Measurements from ENCODE around the gene AGBL4.
A peak's percentile ranks its signal among the peaks of the same experiment; 100 is the strongest.

Gene AGBL4

DNA sequence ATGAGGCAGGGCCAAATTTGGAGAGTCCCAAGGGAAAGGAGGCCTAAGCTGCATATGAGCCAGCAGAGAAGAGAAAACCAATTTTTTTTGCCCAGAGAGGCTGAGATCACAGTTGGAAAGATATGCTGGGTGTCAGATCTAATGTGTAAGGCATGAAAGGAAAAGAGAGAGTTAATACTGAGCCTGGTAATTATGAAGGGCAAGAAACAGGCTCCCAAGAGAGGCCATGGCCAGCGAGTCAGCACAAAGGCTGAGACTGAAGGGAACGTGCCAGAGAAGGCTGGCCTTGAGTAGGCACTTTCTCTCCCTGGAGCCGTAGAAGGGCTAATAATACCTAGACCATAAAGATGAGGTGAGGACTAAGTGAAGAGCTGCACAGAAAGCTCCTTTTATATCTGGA, 1215.3 kb downstream of the AGBL4 start:
- DNase-seq = no peak

DNA sequence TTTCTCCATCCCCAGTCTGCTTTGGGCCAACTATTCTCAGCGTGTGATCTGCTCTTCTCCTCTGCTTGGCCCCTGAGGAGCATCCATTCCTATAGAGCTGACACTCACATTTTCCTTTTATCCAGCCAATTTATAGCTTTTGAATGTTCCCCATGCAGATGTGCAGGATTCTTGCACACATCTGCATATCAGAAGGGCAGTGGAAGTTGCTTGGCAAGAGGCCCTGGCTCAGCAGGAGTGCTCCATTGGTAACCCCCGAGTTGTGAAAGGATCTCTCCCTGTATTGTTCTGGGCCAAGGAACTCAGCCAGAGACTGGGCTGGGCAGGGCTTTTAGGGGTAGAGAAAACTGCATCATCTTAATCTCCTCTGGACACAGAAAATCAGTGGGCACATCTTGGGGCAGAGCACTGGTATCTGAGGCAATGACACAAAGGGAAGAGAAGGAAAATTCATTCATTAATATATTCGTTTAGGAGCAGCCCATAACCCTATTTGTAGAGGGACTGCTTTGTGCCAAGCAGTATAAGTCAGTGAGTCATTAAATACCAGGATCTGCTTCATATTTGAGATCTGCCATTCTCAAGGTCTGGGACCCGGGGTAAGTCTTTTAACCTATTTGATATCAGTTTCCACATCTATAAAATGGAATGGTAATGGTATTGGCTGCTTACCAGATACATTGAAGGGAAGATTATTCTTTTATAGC, 1216.0 kb downstream of the AGBL4 start:
- DNase-seq = no peak

DNA sequence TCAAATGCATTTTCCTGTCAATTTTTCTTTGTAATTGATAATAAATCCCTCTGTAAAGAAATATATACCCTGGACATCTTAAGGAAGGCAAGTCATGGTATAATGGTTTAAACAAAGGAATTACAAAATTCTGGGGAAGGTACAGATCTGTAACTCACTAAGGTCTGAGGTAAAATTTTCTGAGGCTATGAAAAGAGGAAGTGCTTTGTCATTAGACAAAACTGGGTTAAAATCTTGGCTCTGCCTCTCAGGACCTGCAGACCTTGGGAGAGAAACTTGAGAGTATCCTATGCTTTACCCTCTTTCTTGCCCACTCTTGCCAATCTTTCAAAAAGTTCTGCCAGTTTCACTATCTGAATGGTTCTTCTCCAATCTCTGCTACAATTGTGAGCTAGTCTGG, 1220.3 kb downstream of the AGBL4 start:
- no peak for DNase-seq

DNA sequence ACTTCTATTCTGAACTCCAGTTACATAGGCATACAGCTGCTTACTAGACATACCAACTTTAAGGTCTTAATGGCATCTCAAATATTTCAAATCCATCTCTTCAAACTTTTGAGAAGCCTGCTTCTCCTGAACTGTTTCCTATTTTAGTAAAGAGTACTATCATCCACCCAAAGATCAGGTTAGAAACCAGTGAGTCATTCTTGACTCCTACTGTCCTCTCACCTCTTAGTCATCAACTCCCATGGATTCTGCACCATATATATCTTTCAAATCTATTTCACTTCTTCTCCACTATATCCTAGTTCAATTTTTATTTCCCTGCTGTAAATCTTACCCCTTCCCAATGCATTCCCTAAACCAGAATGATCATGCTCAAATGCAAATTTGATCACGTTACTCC, 1228.9 kb downstream of the AGBL4 start:
- no peak for DNase-seq

DNA sequence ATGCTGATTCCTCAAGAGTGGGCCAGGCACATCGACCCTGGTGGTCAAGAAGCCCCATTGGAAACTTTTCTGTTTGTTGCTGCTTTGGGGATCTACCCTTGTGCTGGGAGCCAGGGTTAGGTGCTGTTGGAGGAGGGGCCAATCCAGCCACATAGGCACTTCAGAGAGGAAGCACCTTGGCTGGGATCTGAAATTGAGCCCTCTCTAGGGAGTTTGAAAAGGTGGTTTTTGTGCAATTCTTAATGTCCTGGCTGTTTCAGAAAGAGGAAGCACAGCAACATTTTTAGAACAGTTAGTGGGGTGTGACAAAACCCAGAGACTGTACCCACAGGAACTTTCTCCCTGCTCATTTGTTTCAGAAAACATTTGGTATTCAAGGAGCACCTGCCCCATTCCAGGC, 1229.9 kb downstream of the AGBL4 start:
- DNase-seq = no peak

DNA sequence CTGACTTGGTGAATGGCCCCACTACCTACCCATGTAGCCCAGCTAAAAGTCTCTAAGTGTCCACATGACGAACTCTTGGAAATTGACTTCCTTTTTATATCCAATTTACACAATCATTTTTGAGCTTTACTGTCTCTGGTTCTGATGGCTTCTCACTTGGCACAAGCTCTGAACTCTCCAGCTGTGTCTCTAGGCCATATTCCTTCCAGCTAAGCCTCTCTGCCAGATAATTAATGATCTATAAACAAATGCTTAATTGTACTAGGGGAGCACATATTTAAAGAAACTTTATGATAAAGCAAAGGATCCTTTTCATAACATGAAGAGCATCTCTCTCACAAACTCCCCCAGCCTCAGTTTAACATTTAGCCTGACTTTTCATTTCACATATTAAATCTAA, 1230.8 kb downstream of the AGBL4 start:
- DNase-seq = no peak

DNA sequence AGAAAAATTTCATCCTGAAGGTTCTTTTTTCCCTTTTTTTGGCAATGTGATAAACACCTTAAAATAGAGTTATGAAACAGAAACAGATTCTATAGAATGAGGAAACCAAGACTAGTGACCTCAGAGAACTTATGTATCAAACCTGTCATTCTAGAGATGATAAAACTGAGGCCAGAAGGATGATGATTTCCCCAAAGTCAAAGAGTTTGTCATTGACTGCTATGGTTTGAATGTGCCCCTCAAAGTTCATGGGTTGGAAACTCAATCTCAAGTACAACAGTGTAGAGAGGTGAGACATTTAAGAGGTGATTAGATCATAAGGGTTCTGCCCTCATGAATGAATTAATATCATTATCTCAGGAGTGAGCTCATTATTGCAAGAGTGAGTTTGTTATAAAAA, 1233.4 kb downstream of the AGBL4 start:
- no peak for DNase-seq

DNA sequence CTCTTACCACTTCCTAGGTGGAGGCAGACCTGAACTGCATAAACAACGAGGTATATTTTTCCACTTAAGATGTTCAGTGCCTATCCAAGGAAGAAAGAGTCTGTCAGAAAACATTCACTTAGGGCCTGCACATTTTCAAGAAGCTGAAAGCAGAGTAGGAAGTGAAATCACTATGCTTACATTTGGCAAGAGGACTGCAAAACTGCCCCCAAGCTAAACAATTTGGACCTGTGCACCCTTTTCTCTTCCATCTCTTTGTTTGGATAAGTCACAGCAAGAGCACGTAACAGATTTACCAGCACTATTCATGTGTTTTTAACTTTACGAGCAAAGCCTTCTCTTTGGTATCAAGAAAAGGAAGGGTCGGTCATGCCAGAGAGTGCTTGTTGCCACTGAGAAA, 1233.9 kb downstream of the AGBL4 start:
- no peak for DNase-seq

DNA sequence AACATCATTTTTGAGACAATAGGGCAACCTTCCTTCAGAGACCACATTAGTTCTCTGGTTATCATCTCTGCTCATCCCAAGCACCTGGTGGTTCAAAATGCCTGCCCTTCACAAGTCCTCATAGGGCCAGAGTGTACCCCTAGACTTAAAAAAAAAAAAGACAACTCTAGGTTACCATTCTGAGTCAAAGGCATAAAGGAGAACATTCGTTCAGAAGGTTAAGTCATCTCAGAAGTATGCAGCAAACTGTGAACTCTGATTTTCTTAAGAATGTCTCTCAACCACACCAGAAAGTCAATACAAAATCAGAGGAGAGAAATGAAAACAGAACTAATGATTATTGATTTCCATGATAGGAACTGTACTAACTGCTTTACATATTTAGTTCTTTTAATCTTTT, 1237.9 kb downstream of the AGBL4 start:
- no peak for DNase-seq

DNA sequence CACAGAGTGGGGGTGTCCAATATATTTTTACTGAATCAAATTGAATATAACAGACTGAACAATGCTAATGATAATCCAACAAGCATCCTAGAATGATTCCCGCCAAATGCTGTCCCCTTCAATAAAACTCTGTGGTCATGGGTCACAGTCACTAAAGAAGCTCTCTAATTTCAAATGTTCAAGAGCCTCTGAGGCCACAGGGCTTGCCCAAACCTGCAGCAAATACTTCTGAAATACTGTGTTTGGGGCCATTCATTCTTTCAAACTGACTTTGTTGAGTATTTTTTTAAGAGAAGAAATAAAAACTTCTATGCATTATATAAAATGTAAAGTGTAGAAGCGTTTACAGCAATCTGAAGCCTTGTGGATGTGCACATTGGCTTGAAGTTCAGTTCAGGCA, 1239.5 kb downstream of the AGBL4 start:
- no peak for DNase-seq

DNA sequence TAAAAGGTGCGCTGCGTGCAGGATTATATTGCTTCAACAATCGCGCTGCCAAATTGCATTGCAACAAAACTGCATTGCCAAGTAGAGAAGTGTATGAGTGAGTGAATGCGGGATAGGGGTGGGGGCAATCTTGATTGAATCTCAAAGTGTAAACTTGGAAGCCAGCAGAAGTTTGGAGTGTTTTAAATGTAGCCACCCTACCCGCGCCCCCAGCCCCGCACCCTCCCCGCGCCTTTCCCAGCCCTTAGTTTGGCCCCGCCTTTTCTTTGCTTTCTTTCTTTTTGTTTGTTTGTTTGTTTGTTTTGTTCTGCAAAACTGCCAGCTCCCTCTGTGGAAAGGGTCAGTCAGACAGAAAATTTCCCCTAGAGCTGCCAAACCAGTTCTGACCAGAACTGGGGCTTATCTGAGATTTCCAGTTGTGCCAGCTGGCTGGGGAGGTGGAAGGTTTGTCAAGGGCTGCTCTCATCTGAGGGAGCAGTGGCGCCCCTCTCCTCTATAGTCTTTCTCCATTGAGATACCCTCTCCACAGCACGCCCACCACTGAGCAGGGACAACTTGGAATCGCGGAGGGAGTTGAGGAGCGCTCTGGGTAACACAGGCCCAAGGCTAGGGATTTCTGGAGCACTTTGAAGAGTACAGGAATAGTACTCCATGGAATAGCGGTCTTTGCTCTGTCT, 1246.4 kb downstream of the AGBL4 start:
- peak; percentile 23 for DNase-seq

DNA sequence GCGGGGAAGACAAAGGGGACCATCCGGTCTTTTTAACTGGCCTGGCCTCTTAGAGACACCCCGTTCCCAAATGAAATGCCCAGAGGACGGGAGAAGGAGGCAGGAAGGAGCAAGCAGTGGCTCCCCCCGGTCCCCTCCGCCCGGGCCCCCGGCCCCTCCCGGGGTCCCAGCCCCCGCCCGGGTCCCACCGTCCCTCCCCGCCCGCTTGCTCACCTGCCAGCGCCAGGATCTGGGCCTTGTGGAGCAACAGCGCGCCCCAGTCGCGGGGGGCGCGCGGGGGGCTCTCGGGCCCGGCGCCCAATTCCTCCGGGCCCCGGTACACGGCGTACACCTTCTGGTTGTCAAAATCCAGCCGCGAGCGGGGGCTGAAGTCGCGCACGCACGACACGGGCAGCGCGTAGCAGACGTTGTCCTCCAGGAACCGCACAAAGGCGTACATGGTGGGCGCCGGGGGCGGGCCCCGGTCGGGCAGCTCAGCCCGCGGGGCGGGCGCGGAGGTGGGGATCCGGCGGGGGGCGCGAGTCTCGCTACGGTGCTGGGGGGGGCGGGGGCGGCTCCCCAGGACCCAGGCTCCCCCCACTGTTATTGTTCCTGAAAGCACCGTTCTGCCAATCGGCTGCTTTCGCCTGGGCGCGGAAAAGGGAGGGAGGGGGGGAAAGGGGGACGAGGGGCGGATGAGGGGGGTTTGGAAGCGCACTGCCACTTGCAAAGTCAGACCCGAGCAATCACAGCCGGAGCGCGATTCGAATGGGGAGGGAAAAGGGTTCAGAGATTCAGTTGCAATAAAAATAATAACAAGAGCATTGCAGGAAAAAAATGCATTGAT, 1247.1 kb downstream of the AGBL4 start, which contains the start of gene BEND5:
Gene BEND5, minus strand, starts transcription at position 499 of the 826 bp plus-strand sequence. Its CDS starts 60 bp downstream, at position 439.
- peak; percentile 82 for DNase-seq

DNA sequence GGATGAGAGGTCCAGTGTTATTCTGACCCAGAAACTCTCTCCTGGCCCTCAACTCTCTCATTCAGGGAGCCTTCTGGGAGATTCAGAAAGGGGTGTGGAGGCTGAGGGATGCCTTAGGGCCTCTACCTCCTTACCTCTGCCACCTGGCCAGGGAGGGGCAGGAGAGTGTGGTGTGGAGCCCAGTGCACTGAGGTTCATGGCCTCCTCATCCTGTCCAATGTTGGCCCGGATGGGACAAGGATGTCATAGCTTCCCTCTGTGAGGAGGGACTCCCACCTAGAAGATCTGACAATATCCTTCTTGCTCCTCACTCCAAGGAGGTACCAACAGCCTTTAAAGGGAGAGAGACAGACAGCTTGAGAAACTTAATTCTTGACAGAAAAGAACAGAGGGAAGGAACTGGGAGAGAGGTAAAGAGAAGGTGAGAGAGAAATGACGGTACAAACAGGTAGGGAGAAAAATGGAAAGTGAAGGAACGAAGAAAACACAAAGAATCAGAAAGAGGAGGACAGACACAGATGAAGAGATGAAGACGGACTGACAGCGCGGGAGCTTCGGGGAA, 1247.8 kb downstream of the AGBL4 start:
- no peak for DNase-seq

DNA sequence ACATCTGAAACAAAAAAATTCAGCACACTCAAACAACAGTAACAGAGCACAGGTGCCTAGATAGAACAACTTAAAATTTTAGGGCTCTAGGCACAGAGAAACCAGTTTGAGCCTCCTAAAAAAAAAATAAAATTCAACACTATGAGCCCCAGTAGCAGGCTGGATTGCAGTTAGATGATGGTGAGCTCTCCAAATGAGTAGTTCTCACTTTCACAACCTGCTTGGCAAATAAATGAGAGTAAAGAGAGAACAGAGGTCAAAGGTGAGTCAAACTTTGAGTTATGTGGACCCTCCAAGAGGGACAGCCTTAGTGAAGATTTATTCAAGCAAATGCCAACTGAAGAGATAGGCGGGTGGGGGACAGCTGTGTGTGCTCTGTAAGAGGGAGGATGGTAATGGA, 1250.6 kb downstream of the AGBL4 start:
- DNase-seq = no peak

DNA sequence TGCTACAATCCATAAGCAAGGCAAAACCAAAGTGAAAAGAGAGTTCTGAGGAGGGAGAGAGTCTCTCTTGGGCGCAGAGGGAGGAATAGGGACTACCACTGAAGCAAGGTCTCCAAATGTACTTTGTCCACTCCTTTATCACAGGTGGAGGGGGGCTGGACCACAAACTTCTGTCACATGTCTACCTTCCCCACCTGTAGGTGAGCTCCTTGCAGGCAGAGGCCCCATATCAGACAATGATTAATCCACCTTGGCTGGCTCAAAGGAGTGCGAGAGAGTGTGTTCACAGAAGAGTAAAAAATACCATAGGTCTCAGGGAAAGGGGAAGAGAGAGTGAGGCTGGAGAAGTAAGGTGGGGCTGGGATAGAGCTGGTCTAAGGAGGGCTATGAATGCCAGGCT, 1251.5 kb downstream of the AGBL4 start:
- DNase-seq = no peak

DNA sequence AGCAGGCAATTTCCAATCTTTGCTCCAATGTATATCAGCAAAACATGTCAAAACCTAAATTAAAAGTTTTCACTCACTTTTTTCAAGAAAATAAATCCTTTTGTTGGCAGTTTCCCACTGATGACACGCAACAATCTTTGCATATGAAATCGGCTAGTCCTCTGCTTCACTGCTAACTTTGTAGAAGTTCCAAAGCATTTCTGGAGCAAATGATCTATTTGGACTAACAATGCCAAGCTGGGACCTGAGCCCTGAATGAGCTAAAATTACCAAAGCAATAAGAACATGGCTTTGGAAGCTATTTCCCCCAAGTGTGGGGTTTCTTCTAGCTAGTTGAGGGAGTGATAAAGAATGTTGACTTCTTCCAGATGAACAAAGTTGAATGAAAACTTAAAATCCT, 1252.2 kb downstream of the AGBL4 start:
- no peak for DNase-seq

DNA sequence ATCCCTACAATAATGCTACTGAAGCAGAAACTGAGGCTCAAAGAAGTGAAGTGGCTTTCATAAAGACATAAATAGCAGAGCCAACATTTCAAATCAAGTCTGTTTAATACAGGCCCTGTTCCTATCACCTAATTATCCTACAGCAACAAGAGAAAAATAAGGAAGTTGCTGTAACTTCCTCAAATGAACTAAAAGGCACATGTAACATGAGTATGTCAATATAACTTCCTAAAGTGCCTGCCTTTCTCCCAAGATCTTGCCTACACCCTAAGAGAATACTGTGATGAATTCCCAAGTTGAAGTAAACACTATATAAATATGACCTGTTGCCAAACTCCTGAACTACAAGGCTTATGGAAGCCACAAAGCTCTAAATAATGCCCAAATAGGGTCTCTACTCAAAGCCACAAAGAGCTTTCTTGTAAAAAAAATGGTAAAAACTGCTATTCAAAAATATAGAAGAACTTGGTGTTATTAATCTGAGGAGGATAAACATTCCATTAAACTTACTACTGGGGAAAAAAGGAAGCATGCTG, 1255.7 kb downstream of the AGBL4 start:
- DNase-seq = no peak

DNA sequence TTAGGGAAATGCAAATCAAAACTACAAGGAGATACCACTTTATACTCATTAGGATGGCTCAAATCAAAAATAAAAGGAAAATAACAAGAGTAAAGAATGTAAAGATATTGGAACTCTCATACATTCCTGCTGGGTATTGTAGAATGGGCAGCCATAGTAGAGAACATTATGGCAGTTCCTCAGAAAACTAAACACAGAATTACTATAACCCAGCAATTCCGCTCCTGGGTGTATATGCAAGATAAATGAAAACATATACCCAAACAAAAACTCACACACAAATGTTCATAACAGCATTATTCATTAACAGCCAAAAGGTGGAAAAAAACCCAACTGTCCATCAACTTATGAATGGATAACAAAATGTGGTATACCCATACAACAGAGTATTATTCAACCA, 1258.4 kb downstream of the AGBL4 start:
- DNase-seq = no peak

DNA sequence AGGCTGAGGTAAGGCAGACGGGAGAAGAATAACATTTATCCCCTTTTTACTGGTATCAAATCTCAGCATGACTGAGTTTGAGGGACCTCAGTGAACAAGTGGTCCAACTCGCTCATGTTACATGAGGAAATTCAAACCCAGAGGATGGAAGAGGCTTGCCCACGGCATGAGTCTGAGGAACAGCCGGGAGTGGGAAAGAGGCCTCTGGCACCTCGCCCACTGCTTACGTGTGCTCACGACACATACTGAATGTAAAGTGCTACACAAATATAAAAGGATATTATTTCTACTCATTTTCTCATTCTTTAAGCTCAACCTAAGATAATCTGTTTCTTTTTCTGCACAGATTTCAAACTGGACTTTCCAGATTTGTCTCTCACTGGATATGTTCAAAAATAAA, 1261.8 kb downstream of the AGBL4 start:
- no peak for DNase-seq

DNA sequence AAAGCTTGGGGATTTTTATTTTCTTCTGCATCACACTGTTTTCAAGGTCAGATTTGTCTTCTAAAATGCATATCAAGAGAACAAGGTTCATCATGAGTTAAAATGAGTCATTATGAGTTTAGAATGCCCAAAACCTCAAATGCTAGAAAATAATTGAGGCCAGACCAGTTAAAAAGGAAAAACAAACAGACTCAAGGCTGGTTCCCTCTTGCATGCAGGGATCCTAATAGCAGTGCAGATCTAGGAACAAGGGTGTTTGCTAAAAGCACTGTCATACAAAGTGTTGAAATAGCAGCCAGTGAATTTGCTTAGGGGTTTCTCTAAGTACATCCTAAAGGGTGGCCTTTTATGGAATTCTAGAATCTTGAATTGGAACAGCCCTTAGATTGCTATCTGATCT, 1262.3 kb downstream of the AGBL4 start:
- DNase-seq = no peak

DNA sequence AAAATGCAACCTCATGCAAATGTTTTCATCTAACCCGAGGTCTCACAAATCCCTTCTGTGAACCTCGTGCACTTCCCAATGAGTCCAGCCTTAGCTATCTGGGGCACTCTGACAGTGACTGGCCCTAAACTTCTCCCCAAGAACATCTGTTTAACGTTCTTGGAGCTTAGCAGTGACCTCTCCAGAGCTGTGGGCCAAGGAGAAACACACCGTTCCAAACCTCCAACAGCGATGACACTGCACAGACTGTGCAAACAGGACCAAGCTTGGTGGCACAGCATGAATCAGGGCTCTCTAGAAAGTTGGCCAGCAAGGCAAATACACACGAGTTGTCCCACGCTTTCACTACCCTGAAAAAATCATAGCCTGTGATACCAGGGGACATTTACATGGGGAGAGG, 1262.9 kb downstream of the AGBL4 start:
- DNase-seq = no peak

DNA sequence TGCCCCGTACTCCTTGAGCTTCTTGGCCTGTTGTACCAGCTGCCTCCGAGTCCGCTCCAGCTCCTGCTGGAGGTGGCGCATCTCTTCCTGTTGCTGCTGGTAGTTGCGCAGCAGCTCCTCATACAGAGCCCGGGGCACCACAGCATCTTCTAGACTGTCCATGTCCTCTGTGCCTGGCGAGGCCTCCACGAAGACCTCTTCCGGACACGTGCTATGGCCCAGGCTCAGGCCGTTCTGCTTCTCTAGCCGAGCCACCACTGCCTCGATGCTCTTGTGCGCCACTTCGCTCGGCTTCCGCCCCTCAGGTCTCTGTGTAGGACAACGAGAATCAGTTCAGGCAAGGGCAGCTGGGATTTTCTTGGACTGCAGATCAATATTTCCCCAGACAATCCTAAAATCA, 1264.8 kb downstream of the AGBL4 start:
- DNase-seq = no peak

DNA sequence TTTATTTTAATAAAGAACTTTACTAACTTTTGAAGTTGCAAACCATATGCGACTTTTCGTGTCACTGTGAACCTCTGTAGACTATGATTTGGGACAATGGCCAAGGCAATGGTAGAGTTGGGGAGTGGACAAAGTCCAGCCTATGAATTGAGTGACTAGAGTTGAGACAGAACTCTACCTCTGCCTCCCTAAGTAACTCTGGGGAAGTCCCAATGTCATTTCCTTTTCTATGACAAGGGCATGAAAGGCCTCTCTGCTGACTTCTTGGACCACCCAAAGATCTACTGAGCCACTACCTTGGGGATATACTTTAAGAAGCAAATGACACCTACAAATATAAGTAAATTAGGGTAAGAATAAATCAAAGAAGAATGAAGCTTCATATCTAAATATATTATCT, 1266.4 kb downstream of the AGBL4 start:
- DNase-seq = no peak

Measured in NCI-H1092 treated with DMSO at 0.1 percent for 48 hours (cell line).